ENCODE data around the gene OLFML2B.
A peak's percentile ranks its signal among the peaks of the same experiment; 100 is the strongest.

The OLFML2B gene

DNA sequence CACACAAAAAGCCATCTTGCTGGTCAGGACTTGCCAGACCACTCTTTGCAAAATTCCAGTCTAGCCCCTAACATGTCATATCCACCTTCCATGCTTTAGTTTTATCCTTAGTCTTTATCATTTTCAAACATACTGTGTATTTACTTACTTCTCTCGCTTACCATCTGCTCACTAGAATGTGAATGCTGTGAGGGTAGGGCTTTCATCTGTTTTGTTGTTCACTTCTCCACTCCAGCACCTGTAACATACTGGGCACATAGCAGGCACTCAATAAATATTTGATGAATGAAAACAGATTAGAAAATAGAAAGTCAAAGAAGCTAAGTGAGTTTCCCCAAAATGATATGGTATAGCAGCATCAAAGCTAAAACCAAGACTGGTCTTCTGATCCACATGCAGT is 79.9 kb downstream of the OLFML2B start:
- DNase-seq = no peak

DNA sequence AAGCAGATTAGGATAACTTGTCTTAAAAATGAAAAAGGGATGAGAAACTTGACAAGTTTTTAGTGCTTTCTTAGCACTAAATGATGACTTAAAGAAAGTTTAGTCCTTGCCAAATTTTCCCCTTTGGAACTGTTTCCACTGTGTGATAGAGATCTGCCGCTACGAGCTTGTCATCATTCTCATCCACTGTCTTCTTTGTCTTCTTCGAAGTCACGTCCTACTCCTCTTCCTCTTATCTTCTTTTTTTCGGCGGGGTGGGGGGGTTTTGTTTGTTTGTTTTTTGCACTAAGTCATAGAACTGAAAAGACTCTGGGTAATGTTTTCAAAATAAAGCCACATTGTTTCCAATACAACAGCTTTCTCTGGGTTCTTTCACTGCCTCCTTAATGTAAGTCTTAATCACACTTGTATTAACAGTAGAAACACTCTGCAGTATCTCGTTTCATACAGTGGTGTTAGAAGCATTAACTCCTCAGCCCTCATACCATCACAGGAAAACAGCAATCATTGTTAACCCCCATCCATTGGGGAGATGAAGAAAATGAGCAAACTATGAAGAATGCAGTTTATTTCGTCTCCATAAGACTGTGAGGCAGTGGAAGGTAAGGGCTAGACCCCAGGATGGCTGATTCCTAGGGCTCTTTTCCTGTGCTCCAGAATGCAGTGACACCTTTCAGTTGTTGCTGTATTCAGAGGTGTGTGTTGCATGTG is 81.8 kb downstream of the OLFML2B start:
- no peak for DNase-seq

DNA sequence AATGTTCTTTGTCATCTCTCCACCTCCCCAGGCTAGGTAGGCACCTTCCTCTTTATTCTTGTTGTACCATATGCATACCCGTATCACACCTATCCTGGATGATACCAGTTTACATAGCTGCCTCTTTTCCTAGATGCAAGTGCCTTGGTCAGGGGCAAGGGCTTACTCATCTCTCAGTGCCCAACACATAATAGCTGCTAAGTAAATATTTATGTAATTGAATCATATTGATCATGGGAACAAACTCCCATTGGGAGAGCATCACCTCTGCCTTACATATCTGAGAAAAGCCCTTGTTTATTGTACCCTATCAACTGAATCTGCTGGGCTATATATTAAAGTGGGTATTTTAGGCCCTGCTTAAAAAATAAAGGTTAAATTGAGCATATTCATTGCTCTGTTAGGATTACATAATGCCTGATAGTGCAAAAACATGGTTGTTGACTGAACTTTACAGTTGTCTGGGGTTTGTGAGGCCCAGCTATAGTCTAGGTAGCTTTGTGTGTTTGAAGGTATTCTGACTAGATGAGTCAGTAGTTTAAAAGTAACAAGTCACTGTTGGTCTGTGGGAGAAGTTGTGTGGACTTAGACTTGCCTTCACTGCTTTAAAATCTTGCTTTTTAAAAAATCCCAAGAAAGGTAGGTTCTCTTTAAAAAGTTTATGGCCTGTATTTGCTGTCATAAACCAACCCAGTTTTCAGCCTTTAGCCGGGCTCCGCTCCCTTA is 82.6 kb downstream of the OLFML2B start:
- DNase-seq = no peak

DNA sequence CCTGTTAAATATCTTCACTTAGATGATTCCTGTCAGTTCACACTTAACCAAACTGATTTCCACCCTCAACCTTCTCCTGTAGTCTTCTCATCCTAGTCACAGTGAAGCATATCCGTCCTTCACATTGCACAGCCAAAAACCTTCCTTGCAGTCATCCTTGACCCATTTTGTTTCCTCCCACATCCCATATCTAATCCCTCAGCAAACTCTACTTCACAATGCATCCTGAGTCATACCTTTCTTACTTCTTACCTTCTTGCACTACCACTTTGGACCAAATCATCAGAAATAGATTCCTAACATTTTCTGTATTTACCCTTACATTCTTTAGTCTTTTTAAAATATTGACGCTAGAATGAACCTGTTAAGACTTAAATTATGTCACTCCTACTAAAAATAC is 86.9 kb downstream of the OLFML2B start:
- no peak for DNase-seq

DNA sequence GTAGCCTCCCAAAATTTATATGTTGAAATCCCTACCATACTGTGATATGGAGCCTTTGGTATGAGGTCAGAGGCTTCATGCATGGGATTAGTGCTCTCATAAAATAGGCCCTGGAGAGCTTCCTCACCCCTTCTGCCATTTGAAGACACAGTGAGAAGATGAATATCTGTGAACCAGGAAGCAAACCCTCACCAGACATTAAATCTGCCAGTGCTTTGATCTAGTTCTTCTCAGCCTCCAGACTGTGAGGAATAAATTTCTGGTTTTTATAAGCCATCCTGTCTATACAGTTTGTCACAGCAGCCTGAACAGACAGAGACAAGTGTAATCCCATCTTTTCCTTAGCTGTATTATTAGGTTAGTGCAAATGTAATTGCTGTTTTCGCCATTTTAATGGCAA is 88.4 kb downstream of the OLFML2B start:
- DNase-seq = no peak

GRCh38 chr1:161933592-161934588 is 89.8 kb downstream of the OLFML2B start:
- peak; percentile 30 for DNase-seq

All from activated CD4-positive, alpha-beta T cell treated with anti-CD3 and anti-CD28 coated beads, Interleukin-2, Interleukin-6, amounts not matched to agents 100 ng/mL and 50 ng/mL, durations not matched to agents 16 hours and 8 hours (primary cell).